GOT3 (cell line): ENCODE data around the gene UMPS.
"Not testable (repeated sequence)": the region's sequence is repeated elsewhere in the genome, so short reads cannot be mapped to it uniquely, and the experiment has no call there.

Source experiments
- DNase-seq: peaks from one replicate; lab custom pipeline; 2025; ENCODE audit warnings: mixed read lengths; lab: John Stamatoyannopoulos, UW

UMPS gene

DNA sequence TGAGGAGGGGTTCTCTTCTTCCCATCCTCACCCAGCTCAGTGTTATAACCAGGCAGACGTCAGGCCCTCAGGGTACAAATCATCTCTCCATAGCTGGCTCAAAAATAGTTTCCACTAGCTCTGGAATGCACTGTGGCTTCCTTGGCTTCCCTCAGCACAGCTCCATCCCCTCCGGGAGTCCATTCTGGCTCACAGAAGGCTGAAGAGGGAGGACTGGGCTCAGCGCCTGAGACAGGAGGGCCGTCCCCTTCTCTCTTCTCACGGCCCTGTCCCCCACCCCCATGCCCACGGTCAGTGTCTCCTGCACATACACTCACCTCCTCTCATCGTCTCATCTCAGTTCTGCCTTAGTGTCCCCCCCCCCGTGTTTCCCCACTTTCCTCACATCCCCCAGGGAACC lies 50.1 kb downstream of the UMPS start:
- no peak for DNase-seq

DNA sequence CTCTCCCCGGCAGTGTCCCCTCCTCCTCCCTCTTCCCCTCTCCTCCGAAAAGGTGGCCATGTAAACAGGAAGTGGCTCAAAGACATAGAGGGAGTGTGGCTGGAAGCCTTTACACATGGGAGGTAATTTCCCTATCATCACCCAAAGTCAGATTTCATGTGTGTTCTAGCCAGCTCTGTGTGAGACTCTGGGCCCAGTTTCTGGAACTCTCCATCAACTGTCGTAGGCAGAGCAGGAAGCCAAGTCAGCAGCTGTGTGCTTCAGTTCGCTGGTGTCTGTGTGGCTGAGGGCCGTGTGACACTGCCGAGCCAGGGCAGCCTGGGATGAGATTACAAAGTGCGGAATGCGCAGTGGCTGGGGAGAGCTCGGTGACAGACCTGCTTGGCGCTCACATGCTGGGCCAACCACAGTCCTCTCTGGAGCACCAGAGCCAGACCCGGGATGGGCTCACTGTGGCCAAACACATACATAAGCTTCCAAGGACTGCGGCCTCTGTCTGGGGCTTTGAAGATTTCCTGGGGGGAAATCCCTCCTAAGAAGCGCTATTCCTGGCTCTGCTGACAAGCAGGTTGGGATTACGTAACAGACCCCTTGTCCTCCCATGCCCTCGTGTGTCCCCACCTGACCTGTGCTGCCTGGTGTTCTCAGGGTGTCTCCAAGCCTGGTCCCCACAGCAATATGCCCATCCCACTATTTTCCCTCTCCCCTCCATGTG lies 50.7 kb downstream of the UMPS start:
- no peak for DNase-seq

DNA sequence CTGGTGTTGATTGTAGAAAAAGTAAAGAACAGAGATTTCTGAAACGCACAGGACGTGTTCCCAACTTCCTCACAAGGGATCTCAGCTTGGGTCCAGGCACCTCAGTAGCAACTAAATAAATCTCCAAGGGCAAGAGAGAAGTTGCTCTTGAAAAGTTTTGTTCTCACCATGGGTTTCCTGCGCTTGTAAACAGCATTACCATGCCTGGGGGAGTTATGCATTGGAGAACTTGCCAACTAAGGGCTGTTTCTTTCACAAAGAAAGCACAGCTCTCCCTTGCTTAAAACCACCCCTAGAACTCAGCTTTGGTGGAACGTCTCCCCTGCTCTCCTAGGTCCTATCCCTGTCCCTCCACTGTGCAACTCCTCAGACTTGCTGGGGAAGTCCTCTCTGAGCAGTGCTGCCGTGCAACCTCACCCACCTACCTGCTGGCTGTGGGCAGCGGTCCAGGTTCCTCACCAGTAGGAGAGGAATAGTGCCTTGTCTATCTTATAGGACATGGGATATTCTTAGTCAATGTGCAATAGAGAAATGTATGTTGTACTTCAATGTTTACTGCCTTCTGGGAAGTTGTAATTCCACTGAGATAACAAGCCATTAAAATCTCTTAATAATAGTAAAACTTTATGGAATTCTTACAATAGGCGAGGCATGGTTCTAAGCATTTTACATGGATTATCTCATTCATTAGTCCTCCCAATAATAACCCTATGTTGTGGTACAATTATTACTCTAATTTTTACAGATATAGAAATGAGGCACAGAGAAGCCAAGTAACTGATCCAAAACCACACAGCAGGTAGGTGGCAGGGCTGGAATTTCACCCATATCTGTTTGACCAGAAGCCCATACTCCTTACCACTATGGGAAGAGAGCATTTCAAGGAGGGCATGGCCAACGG lies 51.5 kb downstream of the UMPS start:
- DNase-seq: no peak

DNA sequence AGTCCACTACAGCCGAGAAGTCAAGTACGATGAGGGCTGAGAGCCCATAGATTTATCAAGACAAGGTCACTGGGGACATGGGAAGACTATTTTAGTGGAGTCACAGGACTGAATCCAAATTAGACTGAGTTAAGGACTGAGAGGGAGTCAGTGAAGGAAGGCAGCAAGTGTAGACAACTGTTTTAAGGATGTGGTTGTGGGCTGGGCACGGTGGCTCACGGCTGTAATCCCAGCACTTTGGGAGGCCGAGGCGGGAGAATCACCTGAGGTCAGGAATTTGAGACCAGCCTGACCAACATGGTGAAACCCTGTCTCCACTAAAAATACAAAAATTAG lies 52.1 kb downstream of the UMPS start:
- DNase-seq: not testable (repeated sequence)

DNA sequence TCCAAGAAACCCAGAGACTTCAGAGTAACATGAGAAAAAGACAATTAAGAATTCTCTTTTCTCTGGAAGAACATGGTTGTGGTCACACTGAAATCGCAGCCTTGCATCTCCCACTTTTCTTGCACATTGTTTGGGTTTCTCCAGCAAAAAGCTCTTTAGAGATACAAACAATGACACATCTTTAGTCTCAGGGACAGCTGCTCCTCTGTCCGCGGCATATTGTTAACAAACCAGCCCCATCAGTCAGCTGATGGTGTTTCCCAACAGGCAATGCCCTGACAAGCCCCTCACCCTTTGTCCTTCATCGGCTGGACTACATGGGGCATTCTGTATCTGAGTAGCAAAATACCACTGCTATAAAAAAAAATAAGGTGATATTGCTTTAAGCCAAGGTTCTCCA lies 53.4 kb downstream of the UMPS start:
- no peak for DNase-seq

DNA sequence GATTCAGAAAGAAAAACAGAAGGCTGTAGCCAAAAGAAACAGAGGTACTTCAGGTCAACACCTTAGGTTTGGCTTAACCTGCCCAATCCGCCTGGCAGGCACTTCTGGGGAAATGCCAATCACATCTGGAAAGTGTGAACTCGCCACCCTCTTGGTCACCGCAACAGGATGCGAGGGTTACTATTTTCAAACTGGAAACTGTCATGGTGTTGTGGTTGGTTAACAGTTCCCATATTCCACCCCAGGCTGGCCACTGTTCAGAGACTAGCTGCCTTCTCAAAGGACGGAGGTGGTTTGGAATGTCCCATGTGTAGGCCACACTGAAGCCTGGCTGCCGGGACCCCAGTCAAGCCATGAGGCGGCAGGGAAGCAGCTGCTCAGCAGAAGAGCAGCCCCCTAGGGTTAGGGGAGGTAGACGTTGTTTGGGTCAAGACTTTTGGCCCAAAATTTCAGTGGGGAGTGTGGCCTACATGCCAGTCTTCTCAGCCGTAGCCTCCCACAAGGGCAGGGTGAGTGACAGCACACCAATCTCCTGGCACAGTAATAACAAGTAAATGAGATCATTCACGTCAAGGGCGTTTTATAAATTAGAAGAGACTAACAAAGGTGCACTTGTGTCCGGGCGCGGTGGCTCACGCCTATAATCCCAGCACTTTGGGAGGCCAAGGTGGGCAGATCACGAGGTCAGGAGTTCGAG lies 54.6 kb downstream of the UMPS start:
- DNase-seq: no peak

DNA sequence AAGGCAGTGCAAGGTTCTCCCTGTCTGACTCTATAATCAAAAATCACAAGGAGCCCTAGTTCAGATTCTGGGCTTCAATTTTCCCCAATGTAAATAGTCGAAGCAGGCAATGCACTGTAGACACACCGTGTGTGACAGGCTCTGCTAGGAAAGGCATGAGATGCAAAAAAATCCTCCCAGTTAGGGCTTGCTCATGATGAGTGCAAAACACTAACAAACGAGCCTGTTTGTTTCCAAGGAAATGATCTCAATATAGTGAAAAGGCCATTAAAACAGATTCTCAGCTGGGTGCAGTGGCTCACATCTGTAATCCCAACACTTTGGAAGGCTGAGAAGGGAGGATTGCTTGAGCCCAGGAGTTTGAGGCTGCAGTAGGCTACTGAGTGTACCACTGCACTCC lies 55.7 kb downstream of the UMPS start:
- no peak for DNase-seq

DNA sequence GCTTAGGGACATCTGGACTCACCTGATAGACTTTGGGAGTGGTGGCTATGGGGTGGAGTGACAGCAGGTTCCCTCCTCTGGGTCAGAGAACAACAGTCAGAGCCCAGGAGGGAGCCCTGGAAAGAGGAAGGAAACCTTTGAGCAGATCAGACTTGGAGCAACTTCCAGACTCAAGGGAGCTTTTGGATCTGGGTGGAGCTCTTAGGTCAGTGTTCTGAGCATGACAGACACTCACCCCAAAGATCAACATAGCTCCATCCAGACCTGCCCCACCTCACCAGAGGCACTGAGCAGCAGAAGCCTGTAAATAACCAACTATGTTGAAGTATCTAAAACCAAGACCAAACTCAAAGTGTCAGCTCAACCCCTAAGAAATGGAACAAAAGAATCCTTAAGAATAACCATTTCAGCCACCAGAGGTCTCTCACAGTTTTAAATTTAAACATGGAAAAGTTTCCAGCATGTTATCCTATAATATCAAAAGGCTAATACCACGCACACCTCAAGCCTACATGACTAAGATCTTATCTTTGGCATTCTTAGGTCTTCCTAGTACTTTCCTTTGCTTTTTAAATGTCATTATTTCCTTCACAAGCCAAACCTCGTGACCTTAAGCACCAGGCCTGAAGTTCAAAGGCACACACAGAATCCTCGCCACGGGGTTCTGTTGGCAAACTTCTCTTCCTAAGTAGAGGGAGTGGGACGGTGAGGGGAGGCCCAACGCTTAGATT lies 56.4 kb downstream of the UMPS start:
- DNase-seq: no peak

DNA sequence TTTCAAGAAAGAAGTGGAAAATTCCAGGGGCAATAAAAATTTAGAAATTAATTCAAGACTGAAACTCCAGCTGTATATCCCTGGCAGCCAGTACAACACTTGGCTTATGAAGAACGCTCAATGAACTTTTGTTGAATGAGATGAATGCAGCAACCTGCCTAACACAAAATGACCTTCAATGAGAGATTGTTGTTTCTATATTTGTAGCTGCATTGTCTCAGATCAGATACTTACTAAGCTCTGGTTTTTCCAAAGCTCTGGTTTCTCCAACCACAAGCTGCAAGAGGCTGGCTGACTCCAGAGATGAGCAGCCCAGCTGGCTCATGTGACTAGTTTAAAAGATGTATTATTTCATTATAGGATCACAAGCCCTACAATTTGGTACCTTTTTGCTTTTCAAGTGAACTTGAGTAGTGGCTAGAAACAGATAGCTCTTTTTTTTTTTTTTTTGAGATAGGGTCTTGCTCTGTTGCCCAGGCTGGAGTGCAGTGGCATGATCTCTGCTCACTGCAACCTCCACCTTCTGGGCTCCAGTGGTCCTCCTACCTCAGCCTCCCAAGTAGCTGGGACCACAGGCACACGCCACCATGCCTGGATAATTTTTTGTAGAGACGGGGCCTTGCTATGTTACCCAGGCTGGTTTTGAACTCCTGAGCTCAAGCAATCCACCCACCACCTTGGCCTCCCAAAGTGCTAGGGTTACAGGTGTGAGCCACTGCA lies 57.4 kb downstream of the UMPS start:
- DNase-seq: no peak

DNA sequence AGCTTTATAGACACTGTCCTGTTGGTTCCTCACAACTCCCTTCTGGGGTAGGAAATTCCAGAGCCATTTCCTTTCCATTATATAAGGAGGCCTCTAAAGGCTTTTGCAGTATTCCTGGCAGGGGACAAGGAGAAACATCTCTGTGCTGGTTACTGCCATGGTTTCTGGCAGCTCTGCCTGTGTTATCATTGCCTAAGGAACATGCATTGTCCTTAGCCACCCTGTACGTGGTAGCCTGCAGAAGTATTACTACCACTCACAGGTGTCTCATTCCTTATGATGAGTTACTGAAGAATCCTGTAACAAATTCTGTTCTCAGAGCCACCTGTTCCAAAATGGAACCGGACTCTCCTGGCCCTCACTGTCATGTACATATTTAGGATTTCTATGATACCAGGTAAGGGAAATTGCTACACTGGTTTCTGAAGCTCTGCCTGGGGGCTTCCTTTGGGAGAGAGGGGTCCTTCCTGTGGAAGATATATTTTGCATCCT lies 58.0 kb downstream of the UMPS start:
- DNase-seq: no peak

DNA sequence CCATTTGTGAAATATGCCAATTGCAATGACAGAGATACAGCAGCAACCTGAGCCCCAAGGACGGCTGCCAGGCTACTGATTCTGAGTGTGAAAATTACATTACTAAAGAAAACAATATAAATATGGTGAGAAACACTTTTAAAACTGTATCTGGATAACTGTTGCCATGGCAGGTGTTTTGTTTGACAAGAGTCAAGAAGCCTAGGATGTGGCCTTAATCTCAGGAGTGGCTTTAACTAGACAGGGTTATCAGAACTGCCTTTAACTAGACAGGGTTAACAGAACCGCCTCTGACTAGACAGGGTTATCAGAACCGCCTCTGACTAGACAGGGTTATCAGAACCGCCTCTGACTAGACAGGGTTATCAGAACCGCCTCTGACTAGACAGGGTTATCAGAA lies 58.9 kb downstream of the UMPS start:
- DNase-seq: not testable (repeated sequence)

DNA sequence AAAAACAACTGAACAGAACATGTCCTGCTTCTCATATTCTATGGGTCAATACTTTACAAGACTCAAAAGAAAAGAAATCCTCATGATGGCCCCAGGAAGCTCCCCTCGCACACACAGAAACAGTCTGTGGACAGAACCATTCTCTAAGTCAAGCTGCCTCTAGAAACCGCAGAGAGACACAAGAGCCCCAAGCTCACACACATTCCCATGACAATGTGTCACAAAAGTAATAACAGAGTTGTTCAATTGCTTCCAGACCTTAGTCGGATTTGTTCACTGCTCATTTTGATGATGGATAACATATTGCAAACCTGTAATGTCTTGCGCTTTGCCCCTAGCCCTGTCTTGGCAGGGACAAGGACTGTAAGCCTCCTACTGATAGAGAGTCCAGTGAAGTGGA lies 60.9 kb downstream of the UMPS start:
- no peak for DNase-seq

DNA sequence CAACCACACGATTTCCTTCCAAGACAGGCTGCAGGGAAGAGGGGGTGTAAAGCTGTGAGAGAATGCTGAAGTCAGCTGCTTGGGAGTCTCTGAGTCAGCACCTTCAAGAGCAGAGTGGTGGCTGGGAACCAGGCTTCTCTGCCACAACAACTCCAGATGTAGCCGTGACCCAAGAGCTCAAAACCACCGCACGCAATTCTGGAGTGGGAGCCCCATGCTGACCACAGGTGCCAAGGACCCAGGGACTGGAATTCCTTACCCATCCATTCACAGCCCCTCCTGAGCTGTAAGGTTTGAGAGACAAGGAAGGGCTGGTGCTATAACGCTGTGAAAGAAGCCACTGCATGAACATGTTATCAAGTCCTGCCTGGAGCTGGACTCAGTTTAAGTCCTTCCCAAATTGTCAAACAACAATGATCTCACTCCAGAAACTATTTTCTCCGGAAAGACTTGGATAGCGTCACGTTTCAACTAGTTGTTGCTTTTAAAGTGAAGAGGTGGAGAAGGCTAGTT lies 61.4 kb downstream of the UMPS start:
- peak; percentile 35 for DNase-seq

DNA sequence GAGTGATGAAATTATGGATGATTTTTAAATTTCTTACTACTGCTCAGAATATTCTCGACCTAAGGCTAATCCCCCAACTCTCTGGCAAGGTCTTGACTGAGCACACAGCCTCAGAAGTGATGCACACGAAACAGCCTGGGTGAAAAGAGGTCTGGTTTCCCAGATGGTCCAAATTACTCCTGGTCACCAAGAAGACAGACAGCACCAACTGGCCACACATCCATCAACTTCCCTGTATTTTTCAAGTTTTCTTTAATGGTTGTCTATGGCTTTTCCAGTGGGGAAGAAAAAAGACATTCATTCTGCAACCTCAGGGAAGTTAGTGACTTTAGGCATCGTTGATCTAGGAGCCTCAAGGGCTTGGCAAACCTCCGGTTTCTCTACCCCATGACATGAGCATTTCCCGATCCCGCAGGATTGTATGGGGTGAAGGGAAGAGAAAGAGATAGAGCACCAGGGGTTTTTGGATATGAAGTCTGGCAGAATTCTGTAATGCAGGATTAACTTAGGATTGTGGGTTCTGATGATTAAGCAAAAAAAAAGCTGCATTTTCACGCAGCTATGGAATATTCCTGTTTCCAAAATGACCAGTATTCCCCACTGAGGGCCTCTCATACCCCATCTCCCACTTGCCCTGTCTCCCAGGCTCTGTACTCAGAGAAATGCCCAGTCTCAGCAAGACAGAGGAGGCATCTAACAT lies 62.2 kb downstream of the UMPS start:
- no peak for DNase-seq

DNA sequence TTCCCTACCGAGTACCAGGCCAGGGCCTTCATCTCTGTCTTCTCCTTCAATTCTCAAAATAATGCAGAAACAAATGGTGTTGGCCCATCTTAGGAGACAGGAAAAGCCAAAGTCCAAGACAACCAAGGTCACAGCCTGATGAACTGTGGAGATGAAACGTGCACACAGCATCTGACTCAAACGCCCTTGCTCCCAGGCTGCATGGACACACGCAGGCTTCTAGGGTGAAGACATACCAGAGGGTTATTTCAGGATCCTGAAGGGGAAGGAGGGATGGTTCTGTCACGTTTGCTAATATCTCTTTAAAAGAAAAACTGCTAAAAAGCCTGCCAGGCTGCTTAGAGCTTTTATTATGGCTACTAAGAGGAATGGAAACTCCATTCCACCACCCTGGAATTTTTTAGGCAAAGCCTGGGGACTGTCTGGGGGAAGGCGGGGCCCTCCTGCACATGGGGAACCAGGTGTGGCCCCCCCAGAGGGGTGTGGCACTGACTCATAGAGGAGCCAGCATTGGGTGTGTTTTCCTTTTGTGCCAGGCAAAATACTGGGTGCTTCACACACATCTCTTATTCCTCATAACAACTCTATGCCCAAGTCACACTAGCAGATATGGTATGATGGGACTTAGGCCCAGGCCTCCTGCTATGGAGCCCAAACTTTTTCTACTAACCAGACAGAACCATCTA lies 62.9 kb downstream of the UMPS start:
- no peak for DNase-seq

DNA sequence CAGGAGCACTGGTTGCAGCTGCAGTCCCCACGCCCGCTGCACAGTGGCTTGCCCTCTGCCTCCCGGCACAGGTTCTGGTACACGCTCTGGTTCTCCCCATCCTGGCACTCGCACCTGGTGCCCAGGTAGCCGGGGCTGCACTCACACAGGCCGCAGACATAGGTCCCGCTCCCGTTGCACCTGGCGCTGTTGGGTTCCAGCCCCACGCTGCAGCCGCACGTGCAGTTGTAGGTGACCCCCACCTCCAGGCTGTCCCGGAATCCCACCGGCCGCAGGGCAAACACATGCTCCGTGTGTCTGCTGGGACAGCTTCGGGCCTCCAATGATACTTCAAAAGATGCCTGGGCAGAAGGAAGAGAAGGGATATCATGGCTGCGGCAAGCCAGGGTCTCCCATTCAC lies 66.2 kb downstream of the UMPS start:
- no peak for DNase-seq

DNA sequence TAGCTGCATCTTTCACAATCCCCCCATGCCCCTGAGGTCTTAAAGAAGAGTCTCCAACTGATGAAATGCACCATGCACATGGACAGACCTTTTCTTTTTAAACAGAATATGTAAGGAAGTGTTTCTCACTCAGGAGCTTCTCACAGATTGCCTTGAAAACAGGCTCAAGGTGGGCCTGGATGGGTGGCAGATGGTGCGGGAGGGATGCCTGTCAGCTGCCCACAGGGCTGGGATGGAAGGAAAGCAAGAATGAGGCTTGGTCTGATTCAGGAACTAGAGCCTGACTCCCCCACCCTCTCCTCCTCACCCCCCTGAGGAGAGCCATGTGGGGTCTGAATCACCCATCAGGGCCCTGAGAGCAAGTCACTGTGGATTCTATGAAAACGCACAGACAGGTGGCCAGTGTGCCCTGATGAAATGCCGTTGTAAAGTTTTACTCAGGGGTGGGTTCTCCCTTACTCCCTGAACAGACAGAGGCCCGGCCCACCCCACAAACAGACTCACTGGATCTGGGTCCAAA lies 67.2 kb downstream of the UMPS start:
- DNase-seq: no peak
